Erythroblast (primary cell): ENCODE measurements around the gene DYNC1I1.

Experiments used
- GATA1 ChIP-seq: IDR thresholded peaks from 2 replicates; pipeline ENCODE4 v1.6.1; 2011; ENCODE audit warnings: low read depth, mild to moderate bottlenecking, control low read depth, low read length, moderate library complexity
- POLR2A ChIP-seq: IDR thresholded peaks from 2 replicates; pipeline ENCODE4 v1.6.1; 2011; ENCODE audit warnings: mild to moderate bottlenecking, low read length

GRCh38 chr7:95804052-95804451, 31.7 kb downstream of the DYNC1I1 start:
- no peak for TF ChIP-seq POLR2A
- TF ChIP-seq GATA1, result no peak
